ENCODE data around the gene EEF1G. TPM values are rescaled to one million over a fixed set of nuclear protein-coding genes. Genes with fewer than 3 reads are reported as not detected.

Gene EEF1G
- total RNA-seq, 1 experiment from 2014 or later = 1,351 TPM

GRCh38 chr11:62539238-62539925 lies 34.3 kb downstream of the EEF1G start:
- Histone ChIP-seq H3K4me2 (ENCODE audit: low read depth, low read length, poor library complexity, severe bottlenecking) (no peak overlapping the region), H2AFZ (ENCODE audit: low read length) (no peak overlapping the region), H3K27me3 (ENCODE audit: low read length) (no peaks in the 10 kb centered on the region), H3K9me3 (ENCODE audit: low read length) (no peaks in the 10 kb centered on the region), H3K4me3 (ENCODE audit: low read length) (no peak overlapping the region), H3K79me2 (ENCODE audit: low read length) (no peaks in the 10 kb centered on the region), H3K36me3 (ENCODE audit: insufficient read depth, low read length) (no peaks in the 10 kb centered on the region), H3K9ac (ENCODE audit: low read length) (no peak overlapping the region), H3K4me1 (ENCODE audit: low read length) (peaks cover 15% of the 10 kb centered on the region), H3K9me2 (replicated peaks; ENCODE audit: insufficient read depth, low read length) (no peaks in the 10 kb centered on the region), H4K20me1 (ENCODE audit: insufficient read depth, low read depth, low read length) (no peaks in the 10 kb centered on the region), H3K27ac (ENCODE audit: low read length) (no peak overlapping the region)
- peak; percentile 34 for DNase-seq

- H3K27ac ChIP-seq (ENCODE audit: low read length) = no peak overlapping the region
- H3K9me2 ChIP-seq (replicated peaks; ENCODE audit: insufficient read depth, low read length) = no peaks in the 10 kb centered on the region
- H3K9ac ChIP-seq (ENCODE audit: low read length) = no peak overlapping the region
- H3K36me3 ChIP-seq (ENCODE audit: insufficient read depth, low read length) = no peaks in the 10 kb centered on the region
- no peaks in the 10 kb centered on the region for H3K9me3 ChIP-seq (ENCODE audit: low read length)
- peak; percentile 29 for DNase-seq
- peaks cover 15% of the 10 kb centered on the region for H3K4me1 ChIP-seq (ENCODE audit: low read length)
- H2AFZ ChIP-seq (ENCODE audit: low read length) = no peak overlapping the region
- H3K4me2 ChIP-seq (ENCODE audit: low read depth, low read length, poor library complexity, severe bottlenecking) = no peak overlapping the region
- H3K27me3 ChIP-seq (ENCODE audit: low read length) = no peaks in the 10 kb centered on the region
- H4K20me1 ChIP-seq (ENCODE audit: insufficient read depth, low read depth, low read length) = no peaks in the 10 kb centered on the region
- no peaks in the 10 kb centered on the region for H3K79me2 ChIP-seq (ENCODE audit: low read length)
- H3K4me3 ChIP-seq (ENCODE audit: low read length) = no peak overlapping the region
Observed at GRCh38 chr11:62538470-62539237, 35.0 kb downstream of the EEF1G start.

GRCh38 chr11:62536301-62536957 lies 37.3 kb downstream of the EEF1G start:
- Histone ChIP-seq H4K20me1 (ENCODE audit: insufficient read depth, low read depth, low read length) (no peaks in the 10 kb centered on the region), H3K27ac (ENCODE audit: low read length) (no peak overlapping the region), H3K4me2 (ENCODE audit: low read depth, low read length, poor library complexity, severe bottlenecking) (no peak overlapping the region), H3K4me1 (ENCODE audit: low read length) (peaks cover 8% of the 10 kb centered on the region), H2AFZ (ENCODE audit: low read length) (no peak overlapping the region), H3K79me2 (ENCODE audit: low read length) (no peaks in the 10 kb centered on the region), H3K9me3 (ENCODE audit: low read length) (no peaks in the 10 kb centered on the region), H3K36me3 (ENCODE audit: insufficient read depth, low read length) (no peaks in the 10 kb centered on the region), H3K27me3 (ENCODE audit: low read length) (no peaks in the 10 kb centered on the region), H3K9ac (ENCODE audit: low read length) (no peak overlapping the region), H3K4me3 (ENCODE audit: low read length) (no peak overlapping the region), H3K9me2 (replicated peaks; ENCODE audit: insufficient read depth, low read length) (no peaks in the 10 kb centered on the region)
- DNase-seq = peak; percentile 17

GRCh38 chr11:62535802-62536201 lies 37.9 kb downstream of the EEF1G start:
- no peaks in the 10 kb centered on the region for H4K20me1 ChIP-seq (ENCODE audit: insufficient read depth, low read depth, low read length)
- no peaks in the 10 kb centered on the region for H3K27me3 ChIP-seq (ENCODE audit: low read length)

GRCh38 chr11:62534779-62535545 lies 38.7 kb downstream of the EEF1G start:
- no peaks in the 10 kb centered on the region for H4K20me1 ChIP-seq (ENCODE audit: insufficient read depth, low read depth, low read length)
- H2AFZ ChIP-seq (ENCODE audit: low read length) = no peak overlapping the region
- H3K9me2 ChIP-seq (replicated peaks; ENCODE audit: insufficient read depth, low read length) = no peaks in the 10 kb centered on the region
- H3K36me3 ChIP-seq (ENCODE audit: insufficient read depth, low read length) = no peaks in the 10 kb centered on the region
- H3K27ac ChIP-seq (ENCODE audit: low read length) = no peak overlapping the region
- peak; percentile 10 for DNase-seq
- no peaks in the 10 kb centered on the region for H3K27me3 ChIP-seq (ENCODE audit: low read length)
- no peaks in the 10 kb centered on the region for H3K79me2 ChIP-seq (ENCODE audit: low read length)
- no peaks in the 10 kb centered on the region for H3K9me3 ChIP-seq (ENCODE audit: low read length)
- no peaks in the 10 kb centered on the region for H3K4me1 ChIP-seq (ENCODE audit: low read length)
- no peak overlapping the region for H3K4me3 ChIP-seq (ENCODE audit: low read length)
- no peak overlapping the region for H3K9ac ChIP-seq (ENCODE audit: low read length)
- H3K4me2 ChIP-seq (ENCODE audit: low read depth, low read length, poor library complexity, severe bottlenecking) = no peak overlapping the region

More at GRCh38 chr11:62535802-62536201, 37.9 kb downstream of the EEF1G start:
- no peak overlapping the region for H3K27ac ChIP-seq (ENCODE audit: low read length)
- H2AFZ ChIP-seq (ENCODE audit: low read length) = no peak overlapping the region
- no peak overlapping the region for H3K9ac ChIP-seq (ENCODE audit: low read length)
- H3K9me2 ChIP-seq (replicated peaks; ENCODE audit: insufficient read depth, low read length) = no peaks in the 10 kb centered on the region
- H3K9me3 ChIP-seq (ENCODE audit: low read length) = no peaks in the 10 kb centered on the region
- DNase-seq = peak; percentile 2
- no peaks in the 10 kb centered on the region for H3K79me2 ChIP-seq (ENCODE audit: low read length)
- no peak overlapping the region for H3K4me3 ChIP-seq (ENCODE audit: low read length)
- no peak overlapping the region for H3K4me2 ChIP-seq (ENCODE audit: low read depth, low read length, poor library complexity, severe bottlenecking)
- H3K4me1 ChIP-seq (ENCODE audit: low read length) = peaks cover 2% of the 10 kb centered on the region
- no peaks in the 10 kb centered on the region for H3K36me3 ChIP-seq (ENCODE audit: insufficient read depth, low read length)

- Histone ChIP-seq H3K27ac (ENCODE audit: low read length) (no peak overlapping the region), H4K20me1 (ENCODE audit: insufficient read depth, low read depth, low read length) (no peaks in the 10 kb centered on the region), H2AFZ (ENCODE audit: low read length) (no peak overlapping the region), H3K36me3 (ENCODE audit: insufficient read depth, low read length) (no peaks in the 10 kb centered on the region), H3K9me3 (ENCODE audit: low read length) (no peaks in the 10 kb centered on the region), H3K9ac (ENCODE audit: low read length) (no peak overlapping the region), H3K9me2 (replicated peaks; ENCODE audit: insufficient read depth, low read length) (no peaks in the 10 kb centered on the region), H3K27me3 (ENCODE audit: low read length) (no peaks in the 10 kb centered on the region), H3K4me3 (ENCODE audit: low read length) (no peak overlapping the region), H3K4me2 (ENCODE audit: low read depth, low read length, poor library complexity, severe bottlenecking) (no peak overlapping the region), H3K79me2 (ENCODE audit: low read length) (no peaks in the 10 kb centered on the region), H3K4me1 (ENCODE audit: low read length) (no peaks in the 10 kb centered on the region)
- no peak for DNase-seq
Observed at GRCh38 chr11:62532096-62532495, 41.6 kb downstream of the EEF1G start.

- Histone ChIP-seq H4K20me1 (ENCODE audit: insufficient read depth, low read depth, low read length) (no peaks in the 10 kb centered on the region), H3K4me2 (ENCODE audit: low read depth, low read length, poor library complexity, severe bottlenecking) (no peak overlapping the region), H3K9ac (ENCODE audit: low read length) (no peak overlapping the region), H3K27ac (ENCODE audit: low read length) (no peak overlapping the region), H3K36me3 (ENCODE audit: insufficient read depth, low read length) (no peaks in the 10 kb centered on the region), H3K9me2 (replicated peaks; ENCODE audit: insufficient read depth, low read length) (no peaks in the 10 kb centered on the region), H2AFZ (ENCODE audit: low read length) (no peak overlapping the region), H3K9me3 (ENCODE audit: low read length) (no peaks in the 10 kb centered on the region), H3K27me3 (ENCODE audit: low read length) (no peaks in the 10 kb centered on the region), H3K79me2 (ENCODE audit: low read length) (no peaks in the 10 kb centered on the region), H3K4me3 (ENCODE audit: low read length) (no peak overlapping the region), H3K4me1 (ENCODE audit: low read length) (no peaks in the 10 kb centered on the region)
- no peak for DNase-seq
Observed at GRCh38 chr11:62516736-62517371, 56.8 kb downstream of the EEF1G start.

Data from Karpas-422 (cell line).